ENCODE measurements around the gene COL13A1. TPM values are rescaled to one million over a fixed set of nuclear protein-coding genes. Genes with fewer than 3 reads are reported as not detected.

Gene COL13A1
- total and polyA plus RNA-seq, 2 of the 8 experiments (the other 6 are each of a cell fraction or from before 2014, with no cell fraction given), result 2.6 to 5.2 TPM

GRCh38 chr10:69892406-69892805, 90.7 kb downstream of the COL13A1 start:
- DNase-seq (ENCODE audit: low read depth in 1 of 2, low spot score in 2 of 2) (no peak), FAIRE-seq (no peak)
- no peaks in the 10 kb centered on the region for H3K79me1 ChIP-seq (ENCODE audit: low read depth, low read length)
- peaks cover 0 to 15% (median 7%) of the 10 kb centered on the region in 4 experiments; a peak in 5 of 7 replicates for H3K4me1 ChIP-seq (replicated peaks in 1 of 4; ENCODE audit: control insufficient read depth in 3 of 4, insufficient read depth in 4 of 4, low read length in 3 of 4)
- H3K27ac ChIP-seq (ENCODE audit: low read depth, low read length), result no peak overlapping the region
- H3K23me2 ChIP-seq (ENCODE audit: low read depth, low read length), result no peaks in the 10 kb centered on the region
- H3K4ac ChIP-seq (replicated peaks; ENCODE audit: insufficient read length, low read depth, low read length), result no peak overlapping the region
- H2BK20ac ChIP-seq (ENCODE audit: low read length), result no peak overlapping the region
- no peak overlapping the region for H2BK12ac ChIP-seq (ENCODE audit: low read depth, low read length)
- no peak overlapping the region for H2BK5ac ChIP-seq (ENCODE audit: low read depth, low read length)
- H4K8ac ChIP-seq (ENCODE audit: extremely low read depth, insufficient read depth, low read length), result no peak overlapping the region
- no peak overlapping the region for H3K4me2 ChIP-seq (ENCODE audit: insufficient read depth in 1 of 2, low read depth in 2 of 2, low read length in 2 of 2)
- 93% methylated on average over 7 of the region's 7 CpGs; no CpG with 5 or more reads in 1 of the 2 experiments for WGBS, 2 experiments (ENCODE audit: extremely low coverage in 1 of 2, insufficient coverage in 1 of 2, insufficient read length in 1 of 2, insufficient replicate concordance in 2 of 2, low coverage in 1 of 2, low lambda C conversion rate in 2 of 2, missing lambda C conversion rate in 1 of 2)
- no peak overlapping the region for H3K14ac ChIP-seq (ENCODE audit: insufficient read length)
- H2AFZ ChIP-seq (ENCODE audit: low read length), result no peak overlapping the region
- no peak overlapping the region for H2BK120ac ChIP-seq (replicated peaks; ENCODE audit: low read depth, low read length)
- H4K91ac ChIP-seq (replicated peaks; ENCODE audit: insufficient read length, low read length), result no peak overlapping the region
- no peak overlapping the region for H2BK15ac ChIP-seq (ENCODE audit: low read length)
- no peak overlapping the region for H3K23ac ChIP-seq (ENCODE audit: insufficient read length)
- H2AK5ac ChIP-seq (ENCODE audit: low read depth, low read length), result no peak overlapping the region
- H3K9me3 ChIP-seq (ENCODE audit: insufficient read depth in 2 of 2, low read depth in 1 of 2, low read length in 1 of 2), result no peaks in the 10 kb centered on the region; a peak in 1 of 4 replicates
- POLR2A ChIA-PET (ENCODE audit: partially characterized antibody), result interaction anchor here (1.0 to 1.3 kb wide), 2 partner anchors 9 to 24 kb away, joined by 4 to 5 read pairs; no protein-coding TSS in a partner anchor
- H3K27me3 ChIP-seq (replicated peaks in 1 of 4; ENCODE audit: control insufficient read depth in 3 of 4, extremely low read depth in 1 of 4, insufficient read depth in 3 of 4, low read length in 3 of 4), result no peaks in the 10 kb centered on the region; a peak in 2 of 7 replicates
- H3K56ac ChIP-seq (replicated peaks; ENCODE audit: insufficient read length, low read depth, low read length), result no peak overlapping the region
- no peak overlapping the region for H4K5ac ChIP-seq (ENCODE audit: insufficient read length, low read depth, low read length)
- H3K36me3 ChIP-seq (ENCODE audit: control insufficient read depth in 2 of 4, insufficient read depth in 4 of 4, low read length in 3 of 4), result no peaks in the 10 kb centered on the region
- no peaks in the 10 kb centered on the region for H4K20me1 ChIP-seq (replicated peaks in 1 of 2; ENCODE audit: control insufficient read depth in 1 of 2, insufficient read depth in 2 of 2, low read length in 2 of 2)
- no peak overlapping the region for H3K9ac ChIP-seq (replicated peaks in 1 of 4; ENCODE audit: extremely low read depth in 1 of 4, low read depth in 3 of 4, low read length in 3 of 4)
- H3K18ac ChIP-seq (ENCODE audit: extremely low read depth, low read length), result no peak overlapping the region
- H3K79me2 ChIP-seq (ENCODE audit: control insufficient read depth in 1 of 2, insufficient read depth in 2 of 2, low read length in 2 of 2), result no peaks in the 10 kb centered on the region
- CTCF ChIA-PET (ENCODE audit: partially characterized antibody), result interaction anchor here (1.2 to 7.0 kb wide), 7 partner anchors 7 to 103 kb away, joined by 3 to 78 read pairs (median 6); no protein-coding TSS in a partner anchor
- H3K4me3 ChIP-seq (ENCODE audit: extremely low read depth in 1 of 4, insufficient read depth in 2 of 4, low read depth in 3 of 4, low read length in 4 of 4), result no peak overlapping the region
- no peak for TF ChIP-seq GABPA (IDR thresholded peaks at IDR 0.05; ENCODE audit: borderline replicate concordance, insufficient read depth, low read length)
- no peak for TF ChIP-seq ATF3 (IDR thresholded peaks at IDR 0.05; ENCODE audit: insufficient read depth, low read depth, low read length)
- TF ChIP-seq SIN3A (conservative IDR thresholded peaks at IDR 0.05 in 1 of 2, IDR thresholded peaks at IDR 0.05 in 1 of 2; ENCODE audit: low read depth in 1 of 2, low read length in 2 of 2), result no peak
- no peak for TF ChIP-seq RBBP5 (IDR thresholded peaks at IDR 0.05; ENCODE audit: borderline replicate concordance, low read depth, low read length)
- TF ChIP-seq ATF2 (IDR thresholded peaks at IDR 0.05; ENCODE audit: low read length), result no peak
- TF ChIP-seq TCF12 (IDR thresholded peaks at IDR 0.05; ENCODE audit: low read depth, low read length), result no peak
- TF ChIP-seq MAFK (IDR thresholded peaks at IDR 0.05; ENCODE audit: low read depth, low read length), result no peak
- TF ChIP-seq TAF1 (IDR thresholded peaks at IDR 0.05; ENCODE audit: low read depth, low read length), result no peak
- TF ChIP-seq RXRA (IDR thresholded peaks at IDR 0.05; ENCODE audit: insufficient read depth, low read depth, low read length), result no peak
- no peak for TF ChIP-seq SIX5 (IDR thresholded peaks at IDR 0.05; ENCODE audit: low read depth, low read length)
- no peak for TF ChIP-seq E2F6 (IDR thresholded peaks at IDR 0.05)

All from H1 (cell line).